Measurements from ENCODE around the gene TFF1.

TFF1 gene

GRCh38 chr21:42349420-42350317 is 16.7 kb downstream of the TFF1 start:
- no peak overlapping the region for H3K27ac ChIP-seq
- H3K4me3 ChIP-seq: no peak overlapping the region

GRCh38 chr21:42348762-42349161 is 17.6 kb downstream of the TFF1 start:
- Histone ChIP-seq H3K4me3 (no peak overlapping the region), H3K27ac (no peak overlapping the region)

- no peak overlapping the region for H3K4me3 ChIP-seq
- H3K27ac ChIP-seq: no peak overlapping the region
Measured at GRCh38 chr21:42347601-42348327, 18.6 kb downstream of the TFF1 start.

GRCh38 chr21:42346866-42347600 is 19.3 kb downstream of the TFF1 start:
- Histone ChIP-seq H3K4me3 (no peak overlapping the region), H3K27ac (no peak overlapping the region)

GRCh38 chr21:42346441-42346840 is 19.9 kb downstream of the TFF1 start:
- Histone ChIP-seq H3K4me3 (no peak overlapping the region), H3K27ac (no peak overlapping the region)

- no peak overlapping the region for H3K4me3 ChIP-seq
- H3K27ac ChIP-seq: no peak overlapping the region
Measured at GRCh38 chr21:42344631-42345030, 21.7 kb downstream of the TFF1 start.

- Histone ChIP-seq H3K4me3 (no peak overlapping the region), H3K27ac (no peak overlapping the region)
Measured at GRCh38 chr21:42343963-42344510, 22.3 kb downstream of the TFF1 start.

- Histone ChIP-seq H3K27ac (no peak overlapping the region), H3K4me3 (no peak overlapping the region)
Measured at GRCh38 chr21:42343556-42343955, 22.8 kb downstream of the TFF1 start.

GRCh38 chr21:42343101-42343500 is 23.2 kb downstream of the TFF1 start:
- Histone ChIP-seq H3K4me3 (no peak overlapping the region), H3K27ac (no peak overlapping the region)

- H3K27ac ChIP-seq: no peak overlapping the region
- no peak overlapping the region for H3K4me3 ChIP-seq
Measured at GRCh38 chr21:42341776-42342542, 24.4 kb downstream of the TFF1 start.

- Histone ChIP-seq H3K27ac (no peak overlapping the region), H3K4me3 (no peak overlapping the region)
Measured at GRCh38 chr21:42340187-42341050, 25.9 kb downstream of the TFF1 start.

GRCh38 chr21:42338729-42339715 is 27.3 kb downstream of the TFF1 start:
- H3K4me3 ChIP-seq: no peak overlapping the region
- no peak overlapping the region for H3K27ac ChIP-seq

GRCh38 chr21:42337830-42338728 is 28.3 kb downstream of the TFF1 start:
- H3K27ac ChIP-seq: no peak overlapping the region

GRCh38 chr21:42337276-42337675 is 29.1 kb downstream of the TFF1 start:
- no peak overlapping the region for H3K4me3 ChIP-seq
- H3K27ac ChIP-seq: no peak overlapping the region

More at GRCh38 chr21:42337830-42338728, 28.3 kb downstream of the TFF1 start:
- no peak overlapping the region for H3K4me3 ChIP-seq

GRCh38 chr21:42336054-42336453 is 30.3 kb downstream of the TFF1 start:
- H3K4me3 ChIP-seq: no peak overlapping the region
- no peak overlapping the region for H3K27ac ChIP-seq
